Prostate gland (tissue), 2 donors: ENCODE measurements around the gene GDPD4. TPM values are rescaled to one million over a fixed set of nuclear protein-coding genes. Genes with fewer than 3 reads are reported as not detected.

ENCODE experiments used
- DNase-seq: peaks from one replicate; pipeline ENCODE4 v3.0.0-alpha.2; 2019; ENCODE audit warnings: low spot score
- H3K27ac ChIP-seq, 2 donors: fragments of 200-600 bp; sonication (generic); 2 replicates each; pipeline ENCODE4 v1.5.1; 2017 to 2019
- H3K27me3 ChIP-seq: fragments of 200-600 bp; sonication (generic); replicated peaks from 2 replicates; pipeline ENCODE4 v1.5.1; 2019; ENCODE audit not compliant: insufficient read depth
- H3K36me3 ChIP-seq, 2 donors: fragments of 200-600 bp; sonication (generic); 1 replicate in 1 of 2; 2 replicates in 1 of 2; pipeline versions ENCODE4 v1.5.1 to v1.8.1; 2017 to 2019
- H3K4me1 ChIP-seq: fragments of 200-600 bp; sonication (generic); replicated peaks from 2 replicates; pipeline ENCODE4 v1.5.1; 2019
- H3K4me3 ChIP-seq, 2 donors: fragments of 200-600 bp; sonication (generic); 2 replicates each; pipeline ENCODE4 v1.5.1; 2017 to 2019
- H3K9me3 ChIP-seq: fragments of 200-600 bp; sonication (generic); 2 replicates; pipeline ENCODE4 v1.5.1; 2017
- POLR2A ChIP-seq: fragments of 450-650 bp; IDR thresholded peaks from one replicate; pipeline ENCODE4 v1.6.1; 2016; ENCODE audit warnings: antibody characterized with exemption, mild to moderate bottlenecking
- POLR2AphosphoS5 ChIP-seq: sonication (generic); formaldehyde crosslinking; IDR thresholded peaks from one replicate; pipeline ENCODE4 v1.6.1; 2017; ENCODE audit warnings: antibody characterized with exemption
- WGBS: methylation state at CpG from one replicate; pipeline ENCODE4 v1.1.5; 2018; 5-methylcytosine and 5-hydroxymethylcytosine counted together
- intact Hi-C: fragments of 100-400 bp; cut with DNase I; formaldehyde crosslinking; loops from one replicate; pipeline ENCODE4 v1.14.2; 2022
- total RNA-seq, 2 donors: library from RNA; depleted of rRNA; stranded (reverse); fragments of >200 nt; gene quantifications; one replicate each; pipeline ENCODE4 v1.1.0, GENCODE V29; 2016
- TF ChIP-seq, protein P1 (sequence below), 4 experiments: fragments of 200-600 bp in 2 of 4; fragments of 450-650 bp in 2 of 4; sonication (generic) in 2 of 4; IDR thresholded peaks; 1 replicate in 3 of 4; 2 replicates in 1 of 4; pipeline ENCODE4 v1.5.1; 2016 to 2019; ENCODE audit warnings: antibody characterized with exemption in 4 of 4, mild to moderate bottlenecking in 2 of 4, moderate library complexity in 2 of 4

Gene GDPD4
- total RNA-seq, 2 donors from 2014 or later = 7.4 TPM; not detected in 1

DNA sequence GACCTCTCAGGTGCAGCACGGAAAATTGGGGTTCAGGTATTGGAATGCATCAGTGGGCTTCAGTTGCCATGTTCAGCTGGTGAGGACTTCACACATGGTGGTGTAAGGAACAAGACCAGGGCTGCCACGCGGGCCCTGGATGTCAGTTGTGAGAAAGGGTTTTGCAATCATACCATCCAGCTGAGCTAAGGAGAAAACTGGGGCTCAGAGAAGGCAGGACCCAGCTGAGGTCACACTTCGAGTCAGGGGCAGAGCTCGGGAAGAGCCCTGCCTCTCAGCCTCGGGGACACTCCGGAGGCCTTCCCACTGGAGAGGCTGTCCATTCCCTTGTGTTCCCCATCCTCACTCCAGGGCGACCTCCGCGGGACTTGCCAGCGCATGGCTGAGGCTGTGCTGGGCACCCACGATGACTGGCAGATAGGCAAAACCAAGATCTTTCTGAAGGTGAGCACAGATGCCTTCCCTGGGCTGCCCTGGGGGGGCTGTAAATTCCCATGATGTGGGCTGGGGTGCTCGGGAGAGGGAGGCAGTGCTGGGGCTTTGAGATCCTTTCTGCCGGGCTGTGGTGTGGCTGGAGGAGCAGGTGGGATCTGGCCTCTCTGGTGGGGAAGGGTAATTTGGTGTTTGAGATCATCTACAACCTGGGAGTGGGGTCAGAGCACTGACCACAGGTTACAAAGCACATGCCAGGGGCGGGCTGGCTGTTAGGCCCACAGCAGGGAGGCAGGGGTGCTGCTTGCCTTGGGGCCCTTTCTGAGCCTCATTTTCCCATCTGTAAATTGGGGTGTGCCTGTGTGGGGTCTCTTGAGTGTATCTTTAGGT, 126.3 kb downstream of the GDPD4 start:
- WGBS = 81% methylated on average over 15 of the region's 15 CpGs
- H3K36me3 ChIP-seq = no peaks in the 10 kb centered on the region
- intact Hi-C loops = no loop called here
- TF ChIP-seq POLR2AphosphoS5 (no peak), POLR2A (no peak)
- TF ChIP-seq, protein P1, sequence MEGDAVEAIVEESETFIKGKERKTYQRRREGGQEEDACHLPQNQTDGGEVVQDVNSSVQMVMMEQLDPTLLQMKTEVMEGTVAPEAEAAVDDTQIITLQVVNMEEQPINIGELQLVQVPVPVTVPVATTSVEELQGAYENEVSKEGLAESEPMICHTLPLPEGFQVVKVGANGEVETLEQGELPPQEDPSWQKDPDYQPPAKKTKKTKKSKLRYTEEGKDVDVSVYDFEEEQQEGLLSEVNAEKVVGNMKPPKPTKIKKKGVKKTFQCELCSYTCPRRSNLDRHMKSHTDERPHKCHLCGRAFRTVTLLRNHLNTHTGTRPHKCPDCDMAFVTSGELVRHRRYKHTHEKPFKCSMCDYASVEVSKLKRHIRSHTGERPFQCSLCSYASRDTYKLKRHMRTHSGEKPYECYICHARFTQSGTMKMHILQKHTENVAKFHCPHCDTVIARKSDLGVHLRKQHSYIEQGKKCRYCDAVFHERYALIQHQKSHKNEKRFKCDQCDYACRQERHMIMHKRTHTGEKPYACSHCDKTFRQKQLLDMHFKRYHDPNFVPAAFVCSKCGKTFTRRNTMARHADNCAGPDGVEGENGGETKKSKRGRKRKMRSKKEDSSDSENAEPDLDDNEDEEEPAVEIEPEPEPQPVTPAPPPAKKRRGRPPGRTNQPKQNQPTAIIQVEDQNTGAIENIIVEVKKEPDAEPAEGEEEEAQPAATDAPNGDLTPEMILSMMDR (IDR thresholded peaks at IDR 0.05) = no peak
- H3K27me3 ChIP-seq = no peaks in the 10 kb centered on the region
- DNase-seq = no peak
- no peak overlapping the region for H3K27ac ChIP-seq
- H3K4me1 ChIP-seq = no peaks in the 10 kb centered on the region
- H3K9me3 ChIP-seq = no peaks in the 10 kb centered on the region
- H3K4me3 ChIP-seq = no peak overlapping the region

DNA sequence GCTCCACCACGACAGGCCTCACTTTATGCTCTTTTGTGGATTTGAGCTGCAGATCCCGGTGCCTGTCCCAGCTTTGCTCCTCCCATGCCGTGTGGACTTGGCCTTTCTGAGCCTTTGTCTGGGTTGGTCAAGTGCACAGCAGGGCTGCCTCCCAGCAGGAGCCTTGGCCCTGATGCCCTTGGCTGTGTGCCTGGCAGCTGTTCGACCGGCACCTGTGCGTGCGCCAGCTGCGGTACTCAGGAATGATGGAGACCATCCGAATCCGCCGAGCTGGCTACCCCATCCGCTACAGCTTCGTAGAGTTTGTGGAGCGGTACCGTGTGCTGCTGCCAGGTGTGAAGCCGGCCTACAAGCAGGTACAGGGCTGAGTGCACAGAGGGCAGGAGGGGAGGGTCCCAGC, 126.9 kb downstream of the GDPD4 start:
- Histone ChIP-seq H3K4me1 (no peaks in the 10 kb centered on the region), H3K36me3 (no peaks in the 10 kb centered on the region), H3K4me3 (no peak overlapping the region), H3K9me3 (no peaks in the 10 kb centered on the region), H3K27ac (no peak overlapping the region), H3K27me3 (no peaks in the 10 kb centered on the region)
- DNase-seq = no peak
- intact Hi-C loops = no loop called here
- WGBS = 86% methylated on average over 16 of the region's 16 CpGs
- TF ChIP-seq POLR2A = no peak
- TF ChIP-seq POLR2AphosphoS5 = no peak
- TF ChIP-seq, protein P1 (IDR thresholded peaks at IDR 0.05) = no peak

DNA sequence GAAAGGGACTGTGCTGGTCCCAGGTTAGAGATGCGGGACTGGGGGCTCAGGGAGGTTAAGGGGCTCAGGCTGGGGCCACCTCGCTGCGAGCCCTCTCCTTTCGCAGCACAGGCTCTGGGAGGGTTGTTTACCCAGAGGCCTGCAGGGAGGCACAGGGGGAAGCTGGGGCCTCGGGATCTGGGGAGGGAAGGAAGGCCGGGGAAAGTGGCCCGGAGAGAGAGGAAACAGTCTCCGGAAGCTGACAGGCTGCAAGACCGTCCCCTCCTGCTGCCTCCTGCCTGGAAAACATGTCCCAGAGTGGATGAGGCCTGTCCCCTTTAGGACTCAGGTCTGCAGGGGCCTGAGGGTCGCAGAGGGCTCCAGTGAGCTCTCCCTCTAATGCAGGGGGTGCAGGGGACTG, 128.0 kb downstream of the GDPD4 start:
- 78% methylated on average over 10 of the region's 10 CpGs for WGBS
- no peak for TF ChIP-seq POLR2AphosphoS5
- TF ChIP-seq POLR2A = no peak
- TF ChIP-seq, protein P1 (IDR thresholded peaks at IDR 0.05) = no peak

DNA sequence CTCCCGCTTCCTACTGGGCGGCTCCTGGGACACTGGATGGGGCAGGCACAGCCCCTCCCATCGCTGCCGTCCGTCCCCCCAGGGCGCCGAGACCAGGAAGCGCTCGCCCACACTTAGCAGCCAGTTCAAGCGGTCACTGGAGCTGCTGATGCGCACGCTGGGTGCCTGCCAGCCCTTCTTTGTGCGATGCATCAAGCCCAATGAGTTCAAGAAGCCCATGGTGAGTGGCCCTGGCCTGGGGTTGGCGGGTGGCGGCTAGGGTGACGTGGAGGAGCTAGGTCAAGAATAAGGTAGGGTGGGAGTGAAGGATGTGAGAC, 128.9 kb downstream of the GDPD4 start:
- no peak for DNase-seq
- H3K4me3 ChIP-seq = no peak overlapping the region
- H3K27me3 ChIP-seq = no peaks in the 10 kb centered on the region
- WGBS = 79% methylated on average over 16 of the region's 16 CpGs
- H3K4me1 ChIP-seq = no peaks in the 10 kb centered on the region
- intact Hi-C loops = no loop called here
- TF ChIP-seq POLR2AphosphoS5 = no peak
- H3K9me3 ChIP-seq = no peaks in the 10 kb centered on the region
- no peak overlapping the region for H3K27ac ChIP-seq
- no peaks in the 10 kb centered on the region for H3K36me3 ChIP-seq

More for the DNA sequence above, 128.0 kb downstream of the GDPD4 start:
- Histone ChIP-seq H3K27ac (no peak overlapping the region), H3K36me3 (no peaks in the 10 kb centered on the region), H3K9me3 (no peaks in the 10 kb centered on the region), H3K27me3 (no peaks in the 10 kb centered on the region), H3K4me1 (no peaks in the 10 kb centered on the region), H3K4me3 (no peak overlapping the region)
- intact Hi-C loops = no loop called here
- DNase-seq = no peak

DNA sequence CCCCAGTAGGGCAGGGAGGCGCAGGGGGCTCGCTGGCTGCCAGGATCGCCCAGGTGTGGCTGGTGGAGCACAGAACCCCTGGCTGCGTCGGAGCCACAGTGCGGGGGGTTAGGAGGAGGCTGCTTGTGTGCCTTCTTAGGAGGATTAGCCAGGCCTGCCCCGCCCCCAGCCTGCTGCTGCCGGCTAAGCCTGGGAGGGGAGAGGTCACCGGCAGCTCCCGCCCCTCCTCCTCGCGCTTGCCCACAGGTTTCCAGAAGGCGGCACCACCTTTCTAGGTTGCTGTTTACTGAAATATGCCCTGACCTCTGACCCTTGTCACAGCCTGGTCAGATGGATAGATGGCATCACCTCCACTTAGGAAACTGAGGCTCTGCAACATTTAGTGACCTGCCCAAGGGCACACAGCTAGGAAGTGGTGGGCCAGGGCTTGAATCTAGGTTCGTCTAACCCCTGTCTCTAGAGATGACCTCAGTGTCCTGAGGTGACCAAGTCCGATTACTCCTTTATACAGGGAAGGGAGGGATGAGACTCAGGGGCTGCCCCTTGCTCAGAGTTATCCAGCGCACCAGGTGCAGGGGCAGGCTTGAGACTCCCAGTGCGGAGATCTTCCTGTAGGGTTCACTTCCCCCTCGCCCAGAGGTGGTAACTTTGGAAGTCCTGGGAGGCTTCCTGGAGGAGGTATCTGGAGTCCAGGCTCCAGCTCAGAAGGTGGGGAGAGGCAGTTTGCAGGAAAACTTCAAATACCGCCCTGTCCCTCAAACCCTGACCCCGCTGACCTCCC, 129.4 kb downstream of the GDPD4 start:
- intact Hi-C loops = no loop called here
- no peaks in the 10 kb centered on the region for H3K36me3 ChIP-seq
- H3K27ac ChIP-seq = no peak overlapping the region
- H3K4me1 ChIP-seq = no peaks in the 10 kb centered on the region
- H3K9me3 ChIP-seq = no peaks in the 10 kb centered on the region
- no peak overlapping the region for H3K4me3 ChIP-seq
- no peaks in the 10 kb centered on the region for H3K27me3 ChIP-seq
- no peak for TF ChIP-seq POLR2A
- TF ChIP-seq, protein P1 (IDR thresholded peaks at IDR 0.05) = no peak
- TF ChIP-seq POLR2AphosphoS5 = no peak
- WGBS = 86% methylated on average over 20 of the region's 20 CpGs
- DNase-seq = no peak
